Measurements from ENCODE around the gene COTL1. TPM values are rescaled to one million over a fixed set of nuclear protein-coding genes. Genes with fewer than 3 reads are reported as not detected.

The COTL1 gene
- total and polyA plus RNA-seq, 2 of the 13 experiments (the other 11 are each of a cell fraction or from before 2014, with no cell fraction given) = 8.7 to 16.9 TPM

DNA sequence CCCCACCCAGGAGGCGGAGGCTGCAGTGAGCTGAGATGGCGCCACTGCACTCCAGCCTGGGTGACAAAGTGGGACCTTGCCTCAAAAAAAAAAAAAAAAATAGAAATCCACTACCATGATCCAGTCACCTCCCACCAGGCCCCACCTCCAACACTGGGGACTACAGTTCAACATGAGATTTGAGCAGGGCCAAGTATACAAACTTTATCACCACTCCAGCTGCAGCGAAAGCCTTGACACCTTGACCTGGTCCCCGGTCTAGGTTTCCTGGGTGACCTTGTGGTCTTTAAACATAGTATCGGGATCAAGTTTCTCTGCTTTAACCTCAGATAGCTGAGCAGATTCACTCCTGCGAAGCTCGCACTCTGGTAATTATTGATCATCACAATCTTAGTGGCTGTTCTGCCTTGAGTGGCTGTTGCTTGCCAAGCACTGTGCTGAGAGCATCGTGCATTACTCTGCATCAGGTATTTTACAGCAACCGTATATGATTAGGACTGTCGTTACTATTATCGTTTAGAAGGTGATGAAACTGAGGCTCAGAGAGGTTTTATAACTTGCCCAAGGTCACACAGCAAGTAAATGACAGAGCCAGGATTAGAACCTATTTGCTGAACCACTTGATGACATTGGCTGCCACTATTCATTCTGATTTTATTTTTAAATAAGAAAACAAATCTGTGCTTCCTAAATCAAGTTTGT is 63.1 kb downstream of the COTL1 start (continued):
- TF ChIP-seq ZMYM3 (CRISPR knock-in tag; IDR thresholded peaks at IDR 0.05) = peak; percentile 90
- no peak for TF ChIP-seq ZSCAN22 (CRISPR knock-in tag; IDR thresholded peaks at IDR 0.05)
- TF ChIP-seq CAMTA2 (CRISPR knock-in tag; IDR thresholded peaks at IDR 0.05; ENCODE audit: borderline replicate concordance) = no peak
- TF ChIP-seq MEF2D (CRISPR knock-in tag; IDR thresholded peaks at IDR 0.05) = peak; percentile 59; the same call in 1 of the 2 replicates
- peak; percentile 73; the same call in 1 of the 2 replicates for TF ChIP-seq FOXJ3 (CRISPR knock-in tag; IDR thresholded peaks at IDR 0.05; ENCODE audit: borderline replicate concordance)
- no peak for TF ChIP-seq HMGA1 (CRISPR knock-in tag; conservative IDR thresholded peaks at IDR 0.05)
- TF ChIP-seq ISL2 (CRISPR knock-in tag; IDR thresholded peaks at IDR 0.05) = peak; percentile 47; the same call in 1 of the 2 replicates
- TF ChIP-seq NR2F2 (IDR thresholded peaks at IDR 0.05; ENCODE audit: borderline replicate concordance, low read depth) = peak; percentile 73
- TF ChIP-seq, protein P1, sequence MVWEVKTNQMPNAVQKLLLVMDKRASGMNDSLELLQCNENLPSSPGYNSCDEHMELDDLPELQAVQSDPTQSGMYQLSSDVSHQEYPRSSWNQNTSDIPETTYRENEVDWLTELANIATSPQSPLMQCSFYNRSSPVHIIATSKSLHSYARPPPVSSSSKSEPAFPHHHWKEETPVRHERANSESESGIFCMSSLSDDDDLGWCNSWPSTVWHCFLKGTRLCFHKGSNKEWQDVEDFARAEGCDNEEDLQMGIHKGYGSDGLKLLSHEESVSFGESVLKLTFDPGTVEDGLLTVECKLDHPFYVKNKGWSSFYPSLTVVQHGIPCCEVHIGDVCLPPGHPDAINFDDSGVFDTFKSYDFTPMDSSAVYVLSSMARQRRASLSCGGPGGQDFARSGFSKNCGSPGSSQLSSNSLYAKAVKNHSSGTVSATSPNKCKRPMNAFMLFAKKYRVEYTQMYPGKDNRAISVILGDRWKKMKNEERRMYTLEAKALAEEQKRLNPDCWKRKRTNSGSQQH (CRISPR knock-in tag; IDR thresholded peaks at IDR 0.05; ENCODE audit: low read depth) = no peak
- peak; percentile 30; the same call in 1 of the 2 replicates for TF ChIP-seq MIXL1 (CRISPR knock-in tag; IDR thresholded peaks at IDR 0.05)
- TF ChIP-seq MTA1 (CRISPR knock-in tag; IDR thresholded peaks at IDR 0.05; ENCODE audit: borderline replicate concordance) = no peak
- 0 out of 2 replicates have a peak, but pooled peaks have one; percentile 30 for TF ChIP-seq ZNF709 (CRISPR knock-in tag; IDR thresholded peaks at IDR 0.05)
- TF ChIP-seq PITX1 (CRISPR knock-in tag; IDR thresholded peaks at IDR 0.05) = peak; percentile 78; the same call in 1 of the 2 replicates
- TF ChIP-seq, protein P2, sequence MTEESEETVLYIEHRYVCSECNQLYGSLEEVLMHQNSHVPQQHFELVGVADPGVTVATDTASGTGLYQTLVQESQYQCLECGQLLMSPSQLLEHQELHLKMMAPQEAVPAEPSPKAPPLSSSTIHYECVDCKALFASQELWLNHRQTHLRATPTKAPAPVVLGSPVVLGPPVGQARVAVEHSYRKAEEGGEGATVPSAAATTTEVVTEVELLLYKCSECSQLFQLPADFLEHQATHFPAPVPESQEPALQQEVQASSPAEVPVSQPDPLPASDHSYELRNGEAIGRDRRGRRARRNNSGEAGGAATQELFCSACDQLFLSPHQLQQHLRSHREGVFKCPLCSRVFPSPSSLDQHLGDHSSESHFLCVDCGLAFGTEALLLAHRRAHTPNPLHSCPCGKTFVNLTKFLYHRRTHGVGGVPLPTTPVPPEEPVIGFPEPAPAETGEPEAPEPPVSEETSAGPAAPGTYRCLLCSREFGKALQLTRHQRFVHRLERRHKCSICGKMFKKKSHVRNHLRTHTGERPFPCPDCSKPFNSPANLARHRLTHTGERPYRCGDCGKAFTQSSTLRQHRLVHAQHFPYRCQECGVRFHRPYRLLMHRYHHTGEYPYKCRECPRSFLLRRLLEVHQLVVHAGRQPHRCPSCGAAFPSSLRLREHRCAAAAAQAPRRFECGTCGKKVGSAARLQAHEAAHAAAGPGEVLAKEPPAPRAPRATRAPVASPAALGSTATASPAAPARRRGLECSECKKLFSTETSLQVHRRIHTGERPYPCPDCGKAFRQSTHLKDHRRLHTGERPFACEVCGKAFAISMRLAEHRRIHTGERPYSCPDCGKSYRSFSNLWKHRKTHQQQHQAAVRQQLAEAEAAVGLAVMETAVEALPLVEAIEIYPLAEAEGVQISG (CRISPR knock-in tag; IDR thresholded peaks at IDR 0.05) = peak; percentile 39; the same call in 1 of the 2 replicates
